ENCODE results near the gene SPOCK3. TPM values are rescaled to one million over a fixed set of nuclear protein-coding genes. Genes with fewer than 3 reads are reported as not detected.
"Not testable (repeated sequence)": the region's sequence is repeated elsewhere in the genome, so short reads cannot be mapped to it uniquely, and the experiment has no call there.

The SPOCK3 gene
- total RNA-seq, 2 experiments from 2014 or later: not detected

DNA sequence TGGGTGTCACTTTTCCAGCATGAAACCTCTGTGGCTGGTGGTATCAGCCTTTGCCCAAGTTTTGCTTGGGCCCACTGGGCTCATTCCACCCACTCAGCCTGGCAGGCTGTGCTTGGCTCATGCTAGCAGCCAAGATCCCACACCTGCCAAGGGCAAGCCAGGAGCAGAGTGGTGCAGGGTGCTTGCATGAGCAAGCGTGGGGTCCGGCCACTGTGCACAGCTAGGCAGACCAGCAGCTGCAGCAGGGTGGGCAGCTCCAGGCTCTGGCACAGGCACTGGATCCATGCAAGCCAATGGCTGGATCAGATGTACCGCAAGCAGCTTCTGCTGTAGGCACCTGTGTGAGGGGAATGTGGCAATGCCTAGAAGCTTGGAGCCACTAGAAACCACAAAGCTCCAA, 253.9 kb downstream of the SPOCK3 start:
- BruUV-seq (replicated peaks): no TSS peak
- no peak overlapping the region for H2AFZ ChIP-seq (ENCODE audit: low read length)
- DNase-seq (ENCODE audit: low spot score): no peak
- intact Hi-C loops (cut with micrococcal nuclease; ENCODE audit: unreplicated experiment): no loop called here
- H3K79me2 ChIP-seq (ENCODE audit: insufficient read depth, low read depth, low read length): no peaks in the 10 kb centered on the region
- H4K20me1 ChIP-seq (ENCODE audit: insufficient read depth, low read length): no peaks in the 10 kb centered on the region
- H3K4me2 ChIP-seq (ENCODE audit: low read length): no peak overlapping the region
- ChIA-PET CTCF (ENCODE audit: unreplicated experiment) (no interaction called here), POLR2A (interaction anchor here (0.6 to 0.9 kb wide), 2 partner anchors 10 to 19 kb away, joined by 3 read pairs; no protein-coding TSS in a partner anchor)
- no peak overlapping the region for H3K4me3 ChIP-seq (ENCODE audit: low read depth, low read length, poor library complexity, severe bottlenecking)
- no peak overlapping the region for H3K27ac ChIP-seq (ENCODE audit: low read depth, low read length, poor library complexity, severe bottlenecking)
- H3K36me3 ChIP-seq (ENCODE audit: insufficient read depth, low read length): no peaks in the 10 kb centered on the region
- no peaks in the 10 kb centered on the region for H3K9me3 ChIP-seq (ENCODE audit: low read length)
- H3K9me2 ChIP-seq (ENCODE audit: insufficient read depth, low read length): no peaks in the 10 kb centered on the region
- H3K4me1 ChIP-seq (ENCODE audit: insufficient read depth, low read length, poor library complexity, severe bottlenecking): no peaks in the 10 kb centered on the region
- no peak for TF ChIP-seq EZH2phosphoT487 (IDR thresholded peaks at IDR 0.05; ENCODE audit: borderline replicate concordance, low read depth, low read length)
- TF ChIP-seq, protein P1, sequence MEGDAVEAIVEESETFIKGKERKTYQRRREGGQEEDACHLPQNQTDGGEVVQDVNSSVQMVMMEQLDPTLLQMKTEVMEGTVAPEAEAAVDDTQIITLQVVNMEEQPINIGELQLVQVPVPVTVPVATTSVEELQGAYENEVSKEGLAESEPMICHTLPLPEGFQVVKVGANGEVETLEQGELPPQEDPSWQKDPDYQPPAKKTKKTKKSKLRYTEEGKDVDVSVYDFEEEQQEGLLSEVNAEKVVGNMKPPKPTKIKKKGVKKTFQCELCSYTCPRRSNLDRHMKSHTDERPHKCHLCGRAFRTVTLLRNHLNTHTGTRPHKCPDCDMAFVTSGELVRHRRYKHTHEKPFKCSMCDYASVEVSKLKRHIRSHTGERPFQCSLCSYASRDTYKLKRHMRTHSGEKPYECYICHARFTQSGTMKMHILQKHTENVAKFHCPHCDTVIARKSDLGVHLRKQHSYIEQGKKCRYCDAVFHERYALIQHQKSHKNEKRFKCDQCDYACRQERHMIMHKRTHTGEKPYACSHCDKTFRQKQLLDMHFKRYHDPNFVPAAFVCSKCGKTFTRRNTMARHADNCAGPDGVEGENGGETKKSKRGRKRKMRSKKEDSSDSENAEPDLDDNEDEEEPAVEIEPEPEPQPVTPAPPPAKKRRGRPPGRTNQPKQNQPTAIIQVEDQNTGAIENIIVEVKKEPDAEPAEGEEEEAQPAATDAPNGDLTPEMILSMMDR (conservative IDR thresholded peaks at IDR 0.05; ENCODE audit: low read length): no peak

DNA sequence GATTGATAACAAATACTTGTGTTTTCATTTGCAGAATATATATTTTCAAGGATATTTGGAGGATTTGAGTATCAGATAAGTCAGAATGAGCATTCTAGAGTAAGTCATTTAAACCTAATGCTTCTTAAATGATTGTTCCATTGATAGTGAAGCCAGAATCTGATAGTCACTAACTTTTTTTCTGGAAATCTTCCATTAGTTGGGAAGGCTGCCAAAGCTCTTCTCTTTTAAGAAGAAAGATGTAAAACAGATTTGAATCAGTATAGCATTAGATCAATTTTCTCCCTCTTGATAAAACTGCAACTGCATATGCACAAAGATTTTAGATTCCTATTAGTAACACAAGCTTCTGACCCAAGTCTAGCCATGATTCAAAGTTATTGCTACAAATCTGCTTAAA, 256.7 kb downstream of the SPOCK3 start:
- Histone ChIP-seq H3K9me2 (ENCODE audit: insufficient read depth, low read length) (no peaks in the 10 kb centered on the region), H4K20me1 (ENCODE audit: insufficient read depth, low read length) (no peaks in the 10 kb centered on the region), H3K4me1 (ENCODE audit: insufficient read depth, low read length, poor library complexity, severe bottlenecking) (no peaks in the 10 kb centered on the region), H3K27ac (ENCODE audit: low read depth, low read length, poor library complexity, severe bottlenecking) (no peak overlapping the region), H3K4me3 (ENCODE audit: low read depth, low read length, poor library complexity, severe bottlenecking) (no peak overlapping the region), H2AFZ (ENCODE audit: low read length) (no peak overlapping the region), H3K36me3 (ENCODE audit: insufficient read depth, low read length) (no peaks in the 10 kb centered on the region), H3K4me2 (ENCODE audit: low read length) (no peak overlapping the region), H3K9me3 (ENCODE audit: low read length) (no peaks in the 10 kb centered on the region), H3K79me2 (ENCODE audit: insufficient read depth, low read depth, low read length) (no peaks in the 10 kb centered on the region)
- TF ChIP-seq, protein P1 (conservative IDR thresholded peaks at IDR 0.05; ENCODE audit: low read length): no peak
- TF ChIP-seq EZH2phosphoT487 (IDR thresholded peaks at IDR 0.05; ENCODE audit: borderline replicate concordance, low read depth, low read length): no peak
- DNase-seq (ENCODE audit: low spot score): no peak
- BruUV-seq (replicated peaks): no TSS peak
- intact Hi-C loops (cut with micrococcal nuclease; ENCODE audit: unreplicated experiment): no loop called here
- CTCF ChIA-PET (ENCODE audit: unreplicated experiment): no interaction called here
- POLR2A ChIA-PET: no interaction called here

DNA sequence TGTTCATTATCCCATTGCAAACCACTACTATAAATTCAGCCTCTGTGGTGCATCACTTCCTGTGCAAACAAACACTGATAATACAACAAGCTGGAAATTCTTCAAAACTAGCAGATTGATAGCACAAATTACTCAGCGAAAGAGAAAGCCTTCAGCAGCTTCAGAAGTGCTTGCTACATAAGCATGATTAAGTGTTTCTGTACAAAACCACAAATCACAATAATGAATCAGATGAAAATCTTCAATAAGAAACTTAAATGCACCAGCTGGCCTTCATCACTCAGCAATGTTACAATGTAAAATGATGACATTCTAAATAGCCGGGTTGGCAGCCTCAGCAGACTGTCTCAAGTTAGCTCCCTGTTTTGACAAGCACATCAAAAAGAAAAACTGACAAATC, 262.2 kb downstream of the SPOCK3 start:
- intact Hi-C loops (cut with micrococcal nuclease; ENCODE audit: unreplicated experiment): no loop called here
- no peaks in the 10 kb centered on the region for H3K9me3 ChIP-seq (ENCODE audit: low read length)
- H2AFZ ChIP-seq (ENCODE audit: low read length): no peak overlapping the region
- H3K9me2 ChIP-seq (ENCODE audit: insufficient read depth, low read length): no peaks in the 10 kb centered on the region
- POLR2A ChIA-PET: interaction anchor here (1.0 kb wide), 1 partner anchor 13 kb away, joined by 3 read pairs; no protein-coding TSS in a partner anchor
- H3K27ac ChIP-seq (ENCODE audit: low read depth, low read length, poor library complexity, severe bottlenecking): no peak overlapping the region
- H3K4me1 ChIP-seq (ENCODE audit: insufficient read depth, low read length, poor library complexity, severe bottlenecking): no peaks in the 10 kb centered on the region
- H4K20me1 ChIP-seq (ENCODE audit: insufficient read depth, low read length): no peaks in the 10 kb centered on the region
- H3K79me2 ChIP-seq (ENCODE audit: insufficient read depth, low read depth, low read length): no peaks in the 10 kb centered on the region
- no peaks in the 10 kb centered on the region for H3K36me3 ChIP-seq (ENCODE audit: insufficient read depth, low read length)
- CTCF ChIA-PET (ENCODE audit: unreplicated experiment): no interaction called here
- DNase-seq (ENCODE audit: low spot score): no peak
- no TSS peak for BruUV-seq (replicated peaks)
- H3K4me2 ChIP-seq (ENCODE audit: low read length): no peak overlapping the region
- TF ChIP-seq, protein P1 (conservative IDR thresholded peaks at IDR 0.05; ENCODE audit: low read length): no peak
- TF ChIP-seq EZH2phosphoT487 (IDR thresholded peaks at IDR 0.05; ENCODE audit: borderline replicate concordance, low read depth, low read length): no peak
- H3K4me3 ChIP-seq (ENCODE audit: low read depth, low read length, poor library complexity, severe bottlenecking): no peak overlapping the region

DNA sequence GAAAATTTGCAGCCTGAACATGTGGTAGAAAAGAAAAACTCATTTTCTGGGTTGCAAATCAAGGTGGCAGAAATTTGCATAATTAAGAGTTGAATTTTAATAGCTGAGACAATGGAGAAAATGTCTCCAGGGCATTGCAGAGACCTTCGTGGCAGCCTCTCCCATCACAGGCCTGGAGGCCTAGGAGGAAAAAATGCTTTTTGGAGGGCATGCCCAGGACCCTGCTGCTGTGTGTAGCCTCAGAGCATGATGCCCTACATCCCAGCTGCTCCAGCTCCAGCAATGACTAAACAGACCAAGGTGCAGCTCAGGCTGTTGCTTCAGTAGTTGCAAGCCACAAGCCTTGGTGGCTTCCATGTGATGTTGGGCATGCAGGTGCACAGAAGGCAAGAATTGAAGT, 266.1 kb downstream of the SPOCK3 start:
- BruUV-seq (replicated peaks); H4K20me1 ChIP-seq (ENCODE audit: insufficient read depth, low read length); DNase-seq (ENCODE audit: low spot score); H2AFZ ChIP-seq (ENCODE audit: low read length); H3K27ac ChIP-seq (ENCODE audit: low read depth, low read length, poor library complexity, severe bottlenecking); H3K9me2 ChIP-seq (ENCODE audit: insufficient read depth, low read length); H3K4me2 ChIP-seq (ENCODE audit: low read length); POLR2A ChIA-PET; H3K36me3 ChIP-seq (ENCODE audit: insufficient read depth, low read length); H3K4me1 ChIP-seq (ENCODE audit: insufficient read depth, low read length, poor library complexity, severe bottlenecking); intact Hi-C loops (cut with micrococcal nuclease; ENCODE audit: unreplicated experiment); H3K4me3 ChIP-seq (ENCODE audit: low read depth, low read length, poor library complexity, severe bottlenecking); H3K9me3 ChIP-seq (ENCODE audit: low read length); H3K79me2 ChIP-seq (ENCODE audit: insufficient read depth, low read depth, low read length); CTCF ChIA-PET (ENCODE audit: unreplicated experiment): not testable (repeated sequence)
